ENCODE data around the gene MYBPC1.

DNA sequence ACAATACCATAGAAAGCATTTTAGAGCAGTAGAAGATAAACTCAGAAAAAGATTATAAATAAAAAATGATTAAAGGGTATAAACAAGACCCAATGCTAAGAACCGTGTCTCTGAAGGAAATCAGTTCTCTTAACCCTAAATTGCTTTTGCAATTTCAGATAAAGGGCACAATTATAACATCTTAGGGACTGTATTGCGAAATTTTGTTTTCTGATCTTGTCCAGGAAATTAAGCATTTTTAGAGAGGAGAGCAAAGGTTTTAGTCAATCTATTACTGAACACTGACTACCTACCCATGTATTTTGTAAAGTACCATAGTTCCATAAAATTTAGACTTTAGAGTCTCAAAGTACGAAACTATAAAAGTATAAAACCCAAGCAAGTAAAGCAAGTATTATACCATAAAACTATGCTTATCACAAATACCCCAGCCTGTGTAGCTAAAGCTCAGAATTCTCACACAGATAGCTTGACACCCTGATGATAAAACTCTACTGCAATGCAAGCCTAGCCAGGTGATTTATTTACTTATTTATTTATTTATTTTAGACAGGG, 95.8 kb downstream of the MYBPC1 start:
- TF ChIP-seq, protein P1, sequence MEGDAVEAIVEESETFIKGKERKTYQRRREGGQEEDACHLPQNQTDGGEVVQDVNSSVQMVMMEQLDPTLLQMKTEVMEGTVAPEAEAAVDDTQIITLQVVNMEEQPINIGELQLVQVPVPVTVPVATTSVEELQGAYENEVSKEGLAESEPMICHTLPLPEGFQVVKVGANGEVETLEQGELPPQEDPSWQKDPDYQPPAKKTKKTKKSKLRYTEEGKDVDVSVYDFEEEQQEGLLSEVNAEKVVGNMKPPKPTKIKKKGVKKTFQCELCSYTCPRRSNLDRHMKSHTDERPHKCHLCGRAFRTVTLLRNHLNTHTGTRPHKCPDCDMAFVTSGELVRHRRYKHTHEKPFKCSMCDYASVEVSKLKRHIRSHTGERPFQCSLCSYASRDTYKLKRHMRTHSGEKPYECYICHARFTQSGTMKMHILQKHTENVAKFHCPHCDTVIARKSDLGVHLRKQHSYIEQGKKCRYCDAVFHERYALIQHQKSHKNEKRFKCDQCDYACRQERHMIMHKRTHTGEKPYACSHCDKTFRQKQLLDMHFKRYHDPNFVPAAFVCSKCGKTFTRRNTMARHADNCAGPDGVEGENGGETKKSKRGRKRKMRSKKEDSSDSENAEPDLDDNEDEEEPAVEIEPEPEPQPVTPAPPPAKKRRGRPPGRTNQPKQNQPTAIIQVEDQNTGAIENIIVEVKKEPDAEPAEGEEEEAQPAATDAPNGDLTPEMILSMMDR (conservative IDR thresholded peaks at IDR 0.05): no peak
- TF ChIP-seq EZH2 (IDR thresholded peaks at IDR 0.05; ENCODE audit: low read depth): no peak
